OCI-LY7 (cell line): Measurements from ENCODE around the gene TMEM181.

Source experiments
- CTCF ChIP-seq: fragments of 200-600 bp; sonication (generic); conservative IDR thresholded peaks from 2 replicates; pipeline ENCODE4 v1.5.1; 2014; ENCODE audit warnings: mild to moderate bottlenecking, antibody characterized with exemption, low read length, moderate library complexity, mixed read lengths
- EZH2phosphoT487 ChIP-seq: fragments of 200-600 bp; sonication (generic); IDR thresholded peaks from 2 replicates; pipeline ENCODE4 v1.6.1; 2018; ENCODE audit warnings: low read depth, borderline replicate concordance, mild to moderate bottlenecking, mixed run types, antibody characterized with exemption, low read length, moderate library complexity, mixed read lengths

- TF ChIP-seq CTCF = no peak
- TF ChIP-seq EZH2phosphoT487 = no peak
Observed at GRCh38 chr6:158619922-158620801, 60.3 kb downstream of the TMEM181 start.
